ENCODE measurements around the gene TSPAN2.

TSPAN2 gene

GRCh38 chr1:115078708-115079107, 10.6 kb downstream of the TSPAN2 start:
- DNase-seq (ENCODE audit: extremely low read depth, low read depth) = no peak
- TF ChIP-seq CTCF (IDR thresholded peaks at IDR 0.05; ENCODE audit: low read depth, low read length, missing control alignments) = no peak
- no peak overlapping the region for H3K4me3 ChIP-seq (replicated peaks; ENCODE audit: low read depth, low read length)

GRCh38 chr1:115077984-115078330, 11.3 kb downstream of the TSPAN2 start:
- TF ChIP-seq CTCF (IDR thresholded peaks at IDR 0.05; ENCODE audit: low read depth, low read length, missing control alignments) = no peak
- no peak overlapping the region for H3K4me3 ChIP-seq (replicated peaks; ENCODE audit: low read depth, low read length)
- DNase-seq (ENCODE audit: extremely low read depth, low read depth) = no peak

GRCh38 chr1:115077286-115077983, 11.9 kb downstream of the TSPAN2 start:
- DNase-seq (ENCODE audit: extremely low read depth, low read depth) = no peak
- TF ChIP-seq CTCF (IDR thresholded peaks at IDR 0.05; ENCODE audit: low read depth, low read length, missing control alignments) = no peak
- no peak overlapping the region for H3K4me3 ChIP-seq (replicated peaks; ENCODE audit: low read depth, low read length)

GRCh38 chr1:115076384-115076915, 12.9 kb downstream of the TSPAN2 start:
- no peak overlapping the region for H3K4me3 ChIP-seq (replicated peaks; ENCODE audit: low read depth, low read length)
- no peak for DNase-seq (ENCODE audit: extremely low read depth, low read depth)
- no peak for TF ChIP-seq CTCF (IDR thresholded peaks at IDR 0.05; ENCODE audit: low read depth, low read length, missing control alignments)

GRCh38 chr1:115074839-115075534, 14.3 kb downstream of the TSPAN2 start:
- H3K4me3 ChIP-seq (replicated peaks; ENCODE audit: low read depth, low read length) = no peak overlapping the region
- DNase-seq (ENCODE audit: extremely low read depth, low read depth) = no peak
- TF ChIP-seq CTCF (IDR thresholded peaks at IDR 0.05; ENCODE audit: low read depth, low read length, missing control alignments) = no peak

- no peak overlapping the region for H3K4me3 ChIP-seq (replicated peaks; ENCODE audit: low read depth, low read length)
- no peak for DNase-seq (ENCODE audit: extremely low read depth, low read depth)
- no peak for TF ChIP-seq CTCF (IDR thresholded peaks at IDR 0.05; ENCODE audit: low read depth, low read length, missing control alignments)
Observed at GRCh38 chr1:115073298-115074087, 15.8 kb downstream of the TSPAN2 start.

Data from HFF-Myc (cell line).